Urinary bladder (tissue), 4 donors: ENCODE results near the gene NT5C2. TPM values are rescaled to one million over a fixed set of nuclear protein-coding genes. Genes with fewer than 3 reads are reported as not detected.

Experiments used
- DNase-seq: peaks from one replicate; pipeline ENCODE4 v3.0.0-alpha.2; 2015; ENCODE audit errors: extremely low spot score
- H3K27ac ChIP-seq: one replicate; pipeline ENCODE4 v1.5.1; 2013; ENCODE audit warnings: low read depth, mild to moderate bottlenecking, moderate library complexity
- H3K36me3 ChIP-seq: one replicate; pipeline ENCODE4 v1.6.1; 2013; ENCODE audit warnings: mild to moderate bottlenecking, moderate library complexity; ENCODE audit not compliant: insufficient read depth
- H3K4me1 ChIP-seq: one replicate; pipeline ENCODE4 v1.6.1; 2013; ENCODE audit warnings: mild to moderate bottlenecking, moderate library complexity; ENCODE audit not compliant: insufficient read depth
- H3K4me3 ChIP-seq: one replicate; pipeline ENCODE4 v1.5.1; 2013; ENCODE audit warnings: low read depth, low read length
- whole genome bisulfite sequencing: extraction: QIAGEN DNeasy Blood & Tissue Kit; methylation state at CpG from one replicate; pipeline ENCODE4 v1.1.7; 2013; 5-methylcytosine and 5-hydroxymethylcytosine counted together
- polyA plus RNA-seq: library from polyadenylated mRNA; stranded (reverse); fragments of 200-250 nt; gene quantifications from one replicate; pipeline ENCODE4 v1.2.3, GENCODE V29; 2013
- total RNA-seq: library from RNA; depleted of rRNA; stranded (reverse); fragments of >200 nt; gene quantifications from one replicate; pipeline ENCODE4 v1.2.3, GENCODE V29; 2014
- donor health status: healthy with polysubstance abuse.
- donor health status: healthy.

Gene NT5C2
- total and polyA plus RNA-seq, 2 donors: 51.5 to 162 TPM

DNA sequence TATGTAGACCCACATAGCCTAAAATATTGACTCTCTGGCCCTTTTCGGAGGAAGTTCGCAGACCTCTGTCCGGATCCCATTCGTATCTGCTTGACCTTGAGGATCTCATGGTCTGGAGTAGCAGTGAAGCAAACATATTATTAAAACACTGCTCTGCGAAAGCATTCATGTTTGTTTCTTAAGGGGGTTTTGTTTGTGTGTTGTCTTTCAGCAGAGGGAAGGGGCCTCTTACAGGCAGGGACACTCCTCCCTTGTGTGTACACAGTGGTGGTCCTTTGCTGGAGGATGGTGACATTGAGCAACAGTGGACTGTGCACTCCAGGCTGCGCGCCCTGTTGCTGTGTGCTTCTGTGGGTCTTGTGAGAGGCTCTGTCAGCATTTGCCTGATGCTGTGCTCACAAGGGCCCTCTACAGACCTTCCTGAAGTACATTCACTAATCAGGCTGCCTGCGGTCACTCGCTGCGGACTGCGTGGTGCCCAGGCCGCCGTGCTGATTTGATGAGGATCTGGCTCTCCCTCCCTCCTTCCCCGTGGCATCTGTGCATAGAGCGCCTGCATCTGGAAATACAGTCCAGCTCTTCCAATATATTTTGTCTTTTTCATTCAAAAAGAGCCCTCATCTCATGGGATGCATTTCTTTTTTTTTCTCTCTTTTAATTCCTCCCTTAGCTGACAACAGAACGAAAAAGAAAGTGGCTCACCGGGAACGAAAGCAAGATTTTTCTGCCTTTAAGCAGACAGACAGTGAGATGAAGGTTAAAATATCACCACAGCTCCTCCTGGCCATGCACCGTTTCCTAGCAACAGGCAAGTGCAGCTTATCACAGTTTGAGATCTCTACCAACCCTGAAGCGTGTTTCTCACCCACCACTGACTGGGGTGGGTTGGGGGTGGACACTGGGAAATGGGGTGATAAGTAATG is 139.2 kb downstream of the NT5C2 start:
- Histone ChIP-seq H3K4me1 (no peaks in the 10 kb centered on the region), H3K36me3 (peaks cover 1% of the 10 kb centered on the region), H3K27ac (no peak overlapping the region), H3K4me3 (peak overlapping the region; percentile 23)
- 37% methylated on average over 20 of the region's 20 CpGs for WGBS
- DNase-seq: no peak

- Histone ChIP-seq H3K36me3 (no peaks in the 10 kb centered on the region), H3K4me3 (no peak overlapping the region), H3K27ac (no peak overlapping the region), H3K4me1 (no peaks in the 10 kb centered on the region)
- WGBS: 98% methylated on average over 6 of the region's 6 CpGs
- DNase-seq: no peak
These were observed 143.8 kb downstream of the NT5C2 start for GRCh38 chr10:103049237-103049636.

- H3K36me3 ChIP-seq: no peaks in the 10 kb centered on the region
- no peak overlapping the region for H3K27ac ChIP-seq
- no peak for DNase-seq
- 95% methylated on average over 3 of the region's 3 CpGs for WGBS
- H3K4me1 ChIP-seq: no peaks in the 10 kb centered on the region
- H3K4me3 ChIP-seq: no peak overlapping the region
These were observed 145.7 kb downstream of the NT5C2 start for GRCh38 chr10:103047381-103047780.

GRCh38 chr10:103045961-103046360 is 147.1 kb downstream of the NT5C2 start:
- no peak overlapping the region for H3K4me3 ChIP-seq
- no peaks in the 10 kb centered on the region for H3K4me1 ChIP-seq
- H3K36me3 ChIP-seq: no peaks in the 10 kb centered on the region
- DNase-seq: no peak
- no peak overlapping the region for H3K27ac ChIP-seq
- 91% methylated on average over 3 of the region's 3 CpGs for WGBS

- Histone ChIP-seq H3K27ac (no peak overlapping the region), H3K36me3 (no peaks in the 10 kb centered on the region)
- 31% methylated on average over 8 of the region's 8 CpGs for WGBS
These were observed 148.1 kb downstream of the NT5C2 start for GRCh38 chr10:103044942-103045489.

DNA sequence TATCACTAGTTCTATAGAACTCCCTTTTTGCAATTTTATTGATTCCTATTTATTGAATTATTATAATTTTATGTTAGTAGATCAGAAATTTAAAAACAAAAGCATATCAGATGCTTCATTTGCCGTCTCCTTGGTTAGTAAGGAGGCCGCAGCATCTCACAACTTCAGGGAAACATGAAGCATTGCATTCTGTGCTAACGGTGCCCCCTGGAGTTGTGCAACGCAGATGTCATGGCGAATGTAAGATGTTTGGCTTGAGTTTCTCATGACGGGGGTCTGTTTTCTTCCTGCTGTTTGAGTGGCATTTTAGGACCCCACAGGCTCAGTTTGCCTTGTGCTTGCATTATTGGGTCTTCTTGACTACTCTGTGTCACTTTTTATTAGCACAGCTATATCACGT is 150.2 kb downstream of the NT5C2 start:
- Histone ChIP-seq H3K4me1 (no peaks in the 10 kb centered on the region), H3K36me3 (no peaks in the 10 kb centered on the region), H3K4me3 (no peak overlapping the region), H3K27ac (no peak overlapping the region)
- no peak for DNase-seq
- WGBS: 92% methylated on average over 7 of the region's 7 CpGs

More at GRCh38 chr10:103044942-103045489, 148.1 kb downstream of the NT5C2 start:
- no peaks in the 10 kb centered on the region for H3K4me1 ChIP-seq
- DNase-seq: no peak
- no peak overlapping the region for H3K4me3 ChIP-seq

GRCh38 chr10:103042129-103042528 is 150.9 kb downstream of the NT5C2 start:
- no peak for DNase-seq
- Histone ChIP-seq H3K27ac (no peak overlapping the region), H3K4me3 (no peak overlapping the region), H3K36me3 (no peaks in the 10 kb centered on the region), H3K4me1 (no peaks in the 10 kb centered on the region)
- WGBS: 82% methylated on average over 5 of the region's 5 CpGs

DNA sequence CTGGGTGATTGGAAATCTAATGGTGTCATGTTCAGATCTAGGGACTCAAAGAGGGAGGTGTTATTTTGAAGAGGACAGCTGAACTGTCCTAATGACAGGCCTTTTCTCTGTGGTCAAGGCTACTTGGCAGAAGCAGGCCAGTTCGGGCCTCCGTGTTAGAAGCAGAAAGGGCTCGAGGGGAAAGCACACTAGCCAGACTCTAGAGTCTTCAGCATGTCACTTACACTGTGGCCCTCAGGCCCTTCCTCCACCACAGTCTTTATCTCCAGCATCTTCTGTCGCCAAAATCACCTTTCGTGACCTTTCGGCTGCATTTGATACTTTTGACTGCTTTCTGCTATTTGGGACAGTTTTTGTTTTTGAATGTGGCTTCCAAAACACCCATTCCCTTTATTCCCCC is 151.7 kb downstream of the NT5C2 start:
- Histone ChIP-seq H3K4me1 (no peaks in the 10 kb centered on the region), H3K36me3 (no peaks in the 10 kb centered on the region), H3K27ac (no peak overlapping the region), H3K4me3 (no peak overlapping the region)
- no peak for DNase-seq
- WGBS: 88% methylated on average over 6 of the region's 6 CpGs

DNA sequence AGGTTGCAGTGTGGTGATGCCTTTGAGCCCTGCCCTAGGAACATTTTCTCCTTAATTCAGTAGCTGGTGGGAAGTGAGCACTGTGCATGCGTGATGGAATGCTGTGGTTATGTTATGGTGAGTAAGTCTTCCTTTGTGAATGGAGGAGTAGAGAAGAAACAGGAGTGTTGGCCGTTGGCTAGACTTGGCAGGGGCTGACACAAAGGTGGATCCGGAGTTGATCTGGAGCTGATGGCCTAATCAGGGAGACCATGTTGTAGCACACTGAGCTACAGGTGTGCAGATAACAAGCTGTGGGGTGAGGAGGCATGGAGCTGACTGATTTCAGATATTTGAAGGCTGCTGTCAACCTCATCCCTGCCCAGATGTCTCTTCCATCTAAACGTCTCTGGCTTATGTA is 152.7 kb downstream of the NT5C2 start:
- DNase-seq: no peak
- 82% methylated on average over 4 of the region's 4 CpGs for WGBS
- H3K27ac ChIP-seq: no peak overlapping the region
- no peaks in the 10 kb centered on the region for H3K36me3 ChIP-seq
- H3K4me3 ChIP-seq: no peak overlapping the region
- H3K4me1 ChIP-seq: no peaks in the 10 kb centered on the region

GRCh38 chr10:103038570-103038969 is 154.5 kb downstream of the NT5C2 start:
- no peaks in the 10 kb centered on the region for H3K4me1 ChIP-seq
- no peak overlapping the region for H3K27ac ChIP-seq
- DNase-seq: no peak
- H3K36me3 ChIP-seq: no peaks in the 10 kb centered on the region
- 60% methylated on average over 2 of the region's 2 CpGs for WGBS
- no peak overlapping the region for H3K4me3 ChIP-seq

Other genes starting within 250 kb of the NT5C2 start
- not detected for gene RPEL1, start 52.6 kb upstream of the NT5C2 start, total RNA-seq
- 0.08 TPM for gene RPEL1, start 52.6 kb upstream of the NT5C2 start, polyA plus RNA-seq
- gene INA, start 83.9 kb upstream of the NT5C2 start, total RNA-seq: 5.8 TPM
- 2.4 TPM for gene INA, start 83.9 kb upstream of the NT5C2 start, polyA plus RNA-seq
- gene PCGF6, start 157.9 kb upstream of the NT5C2 start, total RNA-seq: 14.9 TPM
- gene PCGF6, start 157.9 kb upstream of the NT5C2 start, polyA plus RNA-seq: 10.1 TPM
- 8.7 TPM for gene TAF5, start 174.7 kb upstream of the NT5C2 start, total RNA-seq
- 3.0 TPM for gene TAF5, start 174.7 kb upstream of the NT5C2 start, polyA plus RNA-seq
- 231 TPM for gene ATP5MK, start 203.2 kb upstream of the NT5C2 start, total RNA-seq
- gene ATP5MK, start 203.2 kb upstream of the NT5C2 start, polyA plus RNA-seq: 456 TPM
- gene PDCD11, start 203.4 kb upstream of the NT5C2 start, total RNA-seq: 19.7 TPM
- gene PDCD11, start 203.4 kb upstream of the NT5C2 start, polyA plus RNA-seq: 14.9 TPM